Measurements from ENCODE around the gene SSR3.
A peak's percentile ranks its signal among the peaks of the same experiment; 100 is the strongest.

The SSR3 gene

DNA sequence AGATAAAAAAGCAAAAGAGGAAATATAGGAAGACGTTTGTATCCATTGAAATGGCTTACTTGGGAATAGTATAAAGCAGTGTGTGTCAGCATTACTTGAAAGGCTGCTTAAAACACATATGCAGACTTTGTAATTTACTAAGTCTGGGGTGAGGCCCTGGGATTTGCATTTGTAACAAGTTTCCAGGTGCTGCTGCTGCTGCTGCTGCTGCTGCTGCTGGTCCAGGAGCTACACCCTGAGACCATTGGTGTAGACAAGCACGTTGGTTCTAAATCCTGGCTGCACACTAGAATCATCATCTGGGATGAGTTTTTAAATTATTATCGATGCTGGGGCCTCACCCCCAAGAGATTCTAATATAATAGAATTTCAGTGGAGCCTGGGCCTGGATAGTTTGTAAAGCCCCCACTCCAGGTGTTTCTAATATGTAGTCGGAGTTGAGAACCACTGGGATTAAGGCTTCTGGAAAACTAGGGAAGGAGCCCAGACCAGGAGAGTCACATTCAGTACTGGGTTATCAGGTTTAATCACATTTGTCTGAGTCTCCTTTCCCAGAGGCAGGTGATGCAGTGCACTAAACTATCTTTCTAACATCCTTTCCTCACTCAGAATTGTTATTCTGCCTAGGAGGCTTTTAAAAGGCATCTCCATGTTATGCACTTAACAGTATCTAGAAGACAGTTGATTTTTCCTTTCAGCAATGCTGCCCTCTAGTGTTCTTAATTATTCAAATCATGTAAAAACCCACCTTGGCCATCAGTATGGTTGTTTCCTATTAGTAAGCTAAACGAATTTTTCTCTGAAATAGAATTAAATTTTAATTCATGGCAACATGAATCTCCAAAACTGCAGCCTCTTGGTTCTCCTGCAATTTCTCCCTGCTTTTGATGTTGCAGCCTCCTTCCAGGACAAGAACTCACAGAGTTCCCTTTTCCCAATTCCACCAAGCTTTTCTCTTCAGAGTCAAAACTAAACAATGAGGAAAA lies 45.4 kb downstream of the SSR3 start:
- H3K27ac ChIP-seq: no peak overlapping the region
- ChIA-PET CTCF (interaction anchor here (0.6 to 2.5 kb wide), 20 partner anchors 8 to 977 kb away, joined by 3 to 27 read pairs (median 4); no protein-coding TSS in a partner anchor), POLR2A (ENCODE audit: low non-redundant PET) (interaction anchor here (0.7 kb wide), 1 partner anchor 352 kb away, joined by 3 read pairs; no protein-coding TSS in a partner anchor)
- TF ChIP-seq, protein P1, sequence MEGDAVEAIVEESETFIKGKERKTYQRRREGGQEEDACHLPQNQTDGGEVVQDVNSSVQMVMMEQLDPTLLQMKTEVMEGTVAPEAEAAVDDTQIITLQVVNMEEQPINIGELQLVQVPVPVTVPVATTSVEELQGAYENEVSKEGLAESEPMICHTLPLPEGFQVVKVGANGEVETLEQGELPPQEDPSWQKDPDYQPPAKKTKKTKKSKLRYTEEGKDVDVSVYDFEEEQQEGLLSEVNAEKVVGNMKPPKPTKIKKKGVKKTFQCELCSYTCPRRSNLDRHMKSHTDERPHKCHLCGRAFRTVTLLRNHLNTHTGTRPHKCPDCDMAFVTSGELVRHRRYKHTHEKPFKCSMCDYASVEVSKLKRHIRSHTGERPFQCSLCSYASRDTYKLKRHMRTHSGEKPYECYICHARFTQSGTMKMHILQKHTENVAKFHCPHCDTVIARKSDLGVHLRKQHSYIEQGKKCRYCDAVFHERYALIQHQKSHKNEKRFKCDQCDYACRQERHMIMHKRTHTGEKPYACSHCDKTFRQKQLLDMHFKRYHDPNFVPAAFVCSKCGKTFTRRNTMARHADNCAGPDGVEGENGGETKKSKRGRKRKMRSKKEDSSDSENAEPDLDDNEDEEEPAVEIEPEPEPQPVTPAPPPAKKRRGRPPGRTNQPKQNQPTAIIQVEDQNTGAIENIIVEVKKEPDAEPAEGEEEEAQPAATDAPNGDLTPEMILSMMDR (conservative IDR thresholded peaks at IDR 0.05; ENCODE audit: low read depth): peak; percentile 61
- peak; percentile 56 for DNase-seq (ENCODE audit: low spot score)

DNA sequence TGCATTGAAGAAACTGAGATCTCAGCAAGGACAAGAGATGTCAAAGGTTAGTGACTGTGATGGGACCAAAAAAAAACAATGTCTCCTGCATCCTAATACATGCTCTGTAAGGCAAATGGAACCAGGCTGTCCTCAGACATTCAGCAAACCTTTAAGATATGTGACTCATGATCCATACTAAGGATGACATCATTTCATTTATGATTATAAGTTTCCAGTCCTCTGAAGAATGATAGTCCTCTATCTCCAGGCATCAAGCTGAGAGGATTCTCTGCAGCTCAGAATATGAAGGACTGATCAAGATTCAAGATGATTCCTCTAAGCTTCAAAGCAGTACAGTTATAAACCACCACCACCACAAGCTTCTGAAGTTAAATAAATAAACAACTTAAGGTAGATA lies 47.6 kb downstream of the SSR3 start:
- ChIA-PET CTCF (interaction anchor here (0.7 to 0.8 kb wide), 2 partner anchors 356 to 497 kb away, joined by 3 read pairs; no protein-coding TSS in a partner anchor), POLR2A (ENCODE audit: low non-redundant PET) (no interaction called here)
- no peak overlapping the region for H3K27ac ChIP-seq
- peak; percentile 20 for DNase-seq (ENCODE audit: low spot score)
- TF ChIP-seq, protein P1 (conservative IDR thresholded peaks at IDR 0.05; ENCODE audit: low read depth): no peak

DNA sequence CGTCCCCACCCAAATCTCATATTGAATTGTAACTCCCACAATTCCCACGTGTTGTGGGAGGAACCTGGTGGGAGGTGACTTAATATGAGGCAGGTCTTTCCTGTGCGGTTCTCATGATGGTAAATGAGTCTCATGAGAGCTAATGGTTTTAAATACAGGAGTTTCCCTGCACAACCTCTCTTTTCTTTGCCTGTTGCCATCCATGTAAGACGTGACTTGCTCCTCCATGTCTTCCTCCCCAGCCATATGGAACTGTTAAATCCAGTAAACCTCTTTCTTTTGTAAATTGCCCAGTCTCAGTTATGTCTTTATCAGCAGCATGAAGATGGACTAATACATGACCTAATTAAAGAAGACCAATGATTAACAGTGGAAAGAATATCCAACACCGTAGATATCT lies 56.6 kb downstream of the SSR3 start:
- TF ChIP-seq, protein P1 (conservative IDR thresholded peaks at IDR 0.05; ENCODE audit: low read depth): no peak
- ChIA-PET POLR2A (ENCODE audit: low non-redundant PET) (no interaction called here), CTCF (no interaction called here)
- no peak for DNase-seq (ENCODE audit: low spot score)
- no peak overlapping the region for H3K27ac ChIP-seq

DNA sequence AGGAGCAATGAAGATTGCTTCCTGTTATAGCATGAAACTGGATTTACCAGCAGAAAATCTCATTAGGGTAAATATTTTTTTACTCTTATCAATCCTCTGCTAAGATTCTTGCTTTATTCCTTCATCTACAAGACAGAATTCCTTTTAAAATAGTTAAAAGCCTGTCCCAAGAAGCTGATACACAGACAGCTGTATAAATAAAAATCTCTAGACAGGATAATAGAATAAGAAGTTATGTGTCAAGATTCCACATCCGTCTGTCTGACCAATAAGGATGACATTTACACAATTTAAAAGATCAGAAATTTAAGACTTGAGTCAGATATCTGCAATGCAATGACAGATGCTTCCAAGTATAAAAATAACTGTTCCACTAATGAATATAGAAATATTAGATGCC lies 57.6 kb downstream of the SSR3 start:
- ChIA-PET POLR2A (ENCODE audit: low non-redundant PET) (no interaction called here), CTCF (no interaction called here)
- DNase-seq (ENCODE audit: low spot score): no peak
- TF ChIP-seq, protein P1 (conservative IDR thresholded peaks at IDR 0.05; ENCODE audit: low read depth): no peak
- no peak overlapping the region for H3K27ac ChIP-seq

DNA sequence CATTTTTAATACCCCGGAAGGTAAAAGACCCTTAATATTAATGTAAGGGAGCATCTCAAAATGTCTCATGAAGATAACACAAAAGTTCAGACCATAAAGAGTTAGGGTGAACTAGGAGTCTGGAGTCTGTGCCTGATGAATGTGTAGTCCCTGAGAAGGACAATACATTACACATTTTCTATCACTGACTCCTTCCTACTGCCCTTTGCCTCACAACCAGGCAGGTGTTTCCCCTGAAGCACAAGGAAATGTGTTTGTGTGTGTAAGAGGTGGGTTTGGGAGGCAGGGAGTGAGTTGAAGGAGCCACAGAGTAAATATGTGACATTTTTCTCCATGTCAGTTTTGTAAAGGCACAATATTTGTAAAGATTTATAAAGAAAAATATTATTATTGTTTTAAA lies 59.1 kb downstream of the SSR3 start:
- ChIA-PET CTCF (no interaction called here), POLR2A (ENCODE audit: low non-redundant PET) (no interaction called here)
- TF ChIP-seq, protein P1 (conservative IDR thresholded peaks at IDR 0.05; ENCODE audit: low read depth): no peak
- no peak overlapping the region for H3K27ac ChIP-seq
- no peak for DNase-seq (ENCODE audit: low spot score)

DNA sequence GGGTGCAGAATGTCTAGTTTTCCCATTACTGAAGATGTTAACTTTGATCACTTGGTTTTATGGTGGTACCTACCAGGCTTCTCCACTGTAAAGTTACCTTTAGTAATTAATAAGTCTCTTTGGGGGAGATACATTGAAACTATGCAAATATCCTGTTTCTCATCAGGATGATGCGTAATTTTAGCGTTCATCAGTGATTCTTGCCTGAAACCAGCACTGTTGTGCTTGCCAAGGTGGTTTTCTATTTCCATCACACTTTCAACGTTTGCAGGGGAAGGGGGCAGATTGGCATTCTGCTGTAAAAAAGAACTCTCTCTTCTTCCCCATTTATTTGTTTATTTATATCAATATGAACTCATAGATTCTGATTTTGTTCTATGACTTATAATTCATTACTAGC lies 61.0 kb downstream of the SSR3 start:
- H3K27ac ChIP-seq: no peak overlapping the region
- POLR2A ChIA-PET (ENCODE audit: low non-redundant PET): no interaction called here
- CTCF ChIA-PET: no interaction called here
- TF ChIP-seq, protein P1 (conservative IDR thresholded peaks at IDR 0.05; ENCODE audit: low read depth): no peak
- DNase-seq (ENCODE audit: low spot score): no peak
